Posterior cingulate gyrus (tissue), 11 donors: ENCODE measurements around the gene GPC6.

Experiments
- DNase-seq, 10 donors: peaks; one replicate each; pipeline versions ENCODE4 v3.0.0 to v3.0.0-alpha.2; 2020 to 2021; ENCODE audit warnings: mixed read lengths in 3 of 10
- intact Hi-C: fragments of 100-400 bp; cut with DNase I; formaldehyde crosslinking; loops from one replicate; pipeline ENCODE4 v1.15.1; 2023

GPC6 gene

GRCh38 chr13:94399812-94400211 lies 1173.2 kb downstream of the GPC6 start:
- intact Hi-C loops: no loop called here
- no peak for DNase-seq

- intact Hi-C loops: no loop called here
- no peak for DNase-seq
These were observed 1174.3 kb downstream of the GPC6 start for GRCh38 chr13:94400874-94401273.

DNA sequence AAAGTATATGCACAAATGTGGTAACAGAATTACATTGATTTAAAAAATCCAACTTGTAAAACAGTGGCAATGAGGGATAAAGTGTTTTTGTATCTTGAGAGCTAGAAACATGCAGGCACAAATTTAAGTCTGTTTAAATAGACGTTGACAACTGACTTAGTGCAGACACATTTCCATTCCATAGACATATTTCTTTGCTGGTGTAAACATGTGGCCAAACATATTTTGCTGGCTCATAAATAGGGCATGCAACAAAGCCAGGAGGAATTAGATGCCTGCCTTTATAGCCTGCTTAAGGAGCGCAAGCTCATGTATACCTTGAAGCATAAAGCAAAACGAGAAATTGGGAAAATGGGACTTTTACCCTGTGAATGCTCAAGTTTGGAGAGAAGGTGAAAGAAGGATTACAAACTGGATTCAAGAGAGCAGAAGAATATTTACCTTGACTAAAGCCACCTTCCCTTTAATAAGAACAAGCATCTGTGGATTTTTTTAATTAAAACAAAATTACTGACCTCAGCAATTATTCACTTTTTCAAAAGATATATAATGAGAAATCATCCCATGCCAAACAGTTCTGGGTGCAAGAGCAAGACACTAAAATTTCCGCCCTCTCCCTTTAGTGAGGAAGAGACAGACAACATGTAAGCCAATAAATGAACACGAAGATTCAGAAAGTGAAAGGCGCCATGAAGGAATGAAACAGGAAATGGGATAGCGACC lies 1181.9 kb downstream of the GPC6 start:
- intact Hi-C loops: no loop called here
- DNase-seq: no peak

DNA sequence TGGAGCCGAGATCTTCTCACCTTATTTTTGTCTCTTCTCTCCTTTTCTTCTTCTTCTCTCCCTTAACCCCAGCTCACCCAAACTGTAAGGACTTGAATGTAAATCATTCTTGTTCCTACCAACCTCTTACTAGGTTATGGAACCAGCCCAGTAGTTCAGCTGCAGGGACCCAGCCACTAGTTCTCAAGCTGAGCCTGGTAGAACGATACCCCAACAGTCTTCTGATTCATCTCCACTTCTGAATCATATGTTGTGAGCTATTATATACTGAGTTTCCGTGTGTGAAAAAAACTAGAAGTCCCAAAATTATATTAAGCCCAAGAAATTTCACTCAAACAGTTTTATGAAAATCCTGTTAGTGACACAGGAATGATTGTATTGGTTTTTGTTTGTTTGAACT lies 1185.1 kb downstream of the GPC6 start:
- intact Hi-C loops: no loop called here

DNA sequence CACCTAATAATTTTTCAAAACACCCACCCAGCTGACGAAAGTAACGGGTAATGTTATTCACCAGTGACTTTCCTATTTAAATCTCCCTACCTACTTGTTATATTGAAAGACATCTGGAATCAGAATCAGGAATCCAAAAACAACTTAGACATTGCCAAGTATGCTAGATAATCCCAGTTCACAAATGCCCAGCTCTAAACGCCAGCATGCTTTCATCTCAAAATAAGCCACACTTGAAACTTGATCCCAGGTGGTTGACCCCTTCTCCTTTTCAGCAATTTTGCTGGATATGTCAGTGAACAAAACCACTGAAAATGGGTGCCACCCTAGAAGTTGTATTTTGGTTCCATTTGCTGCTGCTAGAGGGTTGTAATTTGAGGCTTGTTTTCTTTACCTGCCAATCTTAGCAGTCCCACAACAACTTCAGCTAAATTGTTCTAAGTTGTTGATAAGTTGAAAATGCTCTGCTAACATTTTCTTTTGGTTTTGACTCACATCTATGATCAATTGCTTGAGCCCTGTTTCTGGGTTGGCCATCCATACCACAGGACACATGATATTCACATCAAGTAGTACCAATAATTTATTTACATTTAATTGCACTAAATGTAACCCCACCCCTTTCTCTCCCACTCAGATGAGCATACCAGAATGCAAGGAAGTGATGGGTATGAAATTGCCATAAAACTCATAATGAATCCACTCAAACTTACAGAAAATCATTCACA lies 1186.4 kb downstream of the GPC6 start:
- DNase-seq: no peak
- intact Hi-C loops: no loop called here

More for the DNA sequence above, 1185.1 kb downstream of the GPC6 start:
- no peak for DNase-seq

GRCh38 chr13:94413598-94413944 lies 1187.0 kb downstream of the GPC6 start:
- intact Hi-C loops: no loop called here
- no peak for DNase-seq

- DNase-seq: no peak
- intact Hi-C loops: no loop called here
These were observed 1187.5 kb downstream of the GPC6 start for GRCh38 chr13:94414141-94414540.

DNA sequence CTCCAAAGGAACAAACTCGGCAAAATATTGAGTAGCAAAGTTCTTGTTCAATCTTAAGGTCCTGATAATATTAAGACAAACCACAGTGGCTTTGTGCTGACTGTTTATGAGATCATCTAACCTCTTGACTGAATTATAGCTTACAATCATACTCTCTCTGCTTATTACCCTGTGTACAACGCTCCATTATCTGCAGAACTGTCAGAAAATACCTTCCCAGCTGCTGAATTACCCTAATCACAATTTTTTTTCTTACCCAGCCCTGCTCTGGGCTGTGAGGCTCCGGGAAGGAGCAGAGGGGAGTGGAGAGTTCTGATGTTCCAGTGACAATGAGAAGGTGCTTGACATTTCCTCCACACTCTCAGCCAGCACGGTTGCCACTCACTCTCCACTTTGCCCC lies 1188.1 kb downstream of the GPC6 start:
- no peak for DNase-seq
- intact Hi-C loops: no loop called here

DNA sequence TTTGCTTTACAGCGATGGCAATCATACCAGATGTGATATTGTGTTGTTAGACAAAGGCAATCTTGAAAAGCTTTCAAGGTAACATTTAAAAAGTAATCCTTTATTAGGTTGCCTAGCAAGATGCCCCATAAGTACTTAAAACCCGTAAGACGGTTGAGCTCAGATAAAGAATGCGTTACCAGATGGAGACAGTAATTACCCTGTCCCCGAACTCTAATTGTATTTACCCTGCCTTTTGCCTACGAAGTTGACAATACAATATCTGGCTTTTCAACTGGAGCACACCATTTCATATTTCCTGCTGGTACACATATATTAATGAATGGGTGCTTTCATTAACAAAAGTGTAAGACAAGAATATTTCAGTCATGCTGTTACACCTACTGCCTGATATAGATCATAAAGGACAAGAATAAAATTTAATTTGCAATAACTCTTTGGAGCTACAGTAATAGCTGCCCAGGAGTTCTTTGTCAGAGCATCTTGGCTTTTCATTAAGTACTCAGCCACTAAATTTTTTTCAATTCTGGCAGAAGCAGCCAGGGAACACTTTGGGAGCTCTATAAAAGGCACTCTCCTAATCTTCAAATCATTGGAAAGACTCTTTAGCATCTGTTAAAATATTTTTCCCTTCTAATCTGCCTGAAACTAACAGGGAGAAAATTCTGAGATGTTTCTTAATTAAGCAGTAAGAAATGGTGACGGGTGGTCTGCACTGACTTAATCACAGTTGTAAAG lies 1189.1 kb downstream of the GPC6 start:
- intact Hi-C loops: no loop called here
- DNase-seq: no peak

DNA sequence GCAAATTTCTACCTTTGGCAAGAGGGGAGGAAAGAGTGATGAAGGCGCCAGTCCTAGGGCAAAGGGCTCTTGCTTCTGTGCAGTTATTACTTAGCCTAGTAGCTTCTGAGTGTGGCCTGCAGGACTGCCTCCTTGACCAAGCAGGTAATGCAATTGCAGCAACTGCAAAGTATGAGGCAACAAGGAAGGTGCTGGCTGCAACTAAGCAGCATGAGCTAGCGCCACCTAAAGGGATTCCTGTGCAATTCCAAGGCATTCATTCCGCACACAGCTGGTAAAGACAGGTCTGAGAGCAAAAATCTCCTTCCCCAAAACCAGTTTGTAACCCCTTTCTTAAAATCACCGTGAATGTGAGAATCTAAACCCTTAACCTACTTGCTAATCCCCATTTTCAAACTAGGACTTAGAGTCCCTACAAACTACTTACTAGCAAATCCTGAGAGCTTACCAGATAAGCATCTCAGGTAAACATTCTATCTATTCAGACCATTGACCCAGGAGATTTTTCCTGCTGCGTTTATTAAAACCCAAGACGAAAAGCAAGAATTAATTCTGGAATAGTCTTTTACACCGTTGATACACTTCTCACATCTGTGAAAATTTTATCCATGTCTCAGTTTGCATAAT lies 1190.0 kb downstream of the GPC6 start:
- intact Hi-C loops: no loop called here
- DNase-seq: no peak

DNA sequence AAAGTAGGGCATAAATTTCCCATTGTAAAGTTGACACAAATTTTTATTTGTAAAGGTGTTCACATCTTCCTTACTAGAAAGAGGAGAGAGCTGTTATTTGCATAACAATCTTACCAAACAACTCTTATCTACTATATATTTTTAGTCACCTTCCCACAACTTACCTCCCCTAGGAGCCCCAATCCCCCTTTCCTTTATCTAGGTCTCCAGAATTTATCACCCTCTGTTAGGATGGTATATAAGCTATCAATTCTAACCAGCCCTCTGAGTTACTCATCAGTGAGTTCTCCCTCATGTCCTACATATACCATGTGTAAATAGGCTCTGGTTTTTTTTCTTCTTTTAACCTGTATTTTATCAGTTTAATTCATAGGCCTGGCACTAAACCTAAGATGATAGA lies 1190.7 kb downstream of the GPC6 start:
- intact Hi-C loops: no loop called here

GRCh38 chr13:94419304-94419924 lies 1192.8 kb downstream of the GPC6 start:
- no peak for DNase-seq

More for the DNA sequence above, 1190.7 kb downstream of the GPC6 start:
- DNase-seq: no peak

GRCh38 chr13:94419925-94420305 lies 1193.3 kb downstream of the GPC6 start:
- intact Hi-C loops: no loop called here

More at GRCh38 chr13:94419304-94419924, 1192.8 kb downstream of the GPC6 start:
- intact Hi-C loops: no loop called here

GRCh38 chr13:94427313-94427953 lies 1200.8 kb downstream of the GPC6 start:
- intact Hi-C loops: no loop called here
- no peak for DNase-seq

More at GRCh38 chr13:94419925-94420305, 1193.3 kb downstream of the GPC6 start:
- no peak for DNase-seq

DNA sequence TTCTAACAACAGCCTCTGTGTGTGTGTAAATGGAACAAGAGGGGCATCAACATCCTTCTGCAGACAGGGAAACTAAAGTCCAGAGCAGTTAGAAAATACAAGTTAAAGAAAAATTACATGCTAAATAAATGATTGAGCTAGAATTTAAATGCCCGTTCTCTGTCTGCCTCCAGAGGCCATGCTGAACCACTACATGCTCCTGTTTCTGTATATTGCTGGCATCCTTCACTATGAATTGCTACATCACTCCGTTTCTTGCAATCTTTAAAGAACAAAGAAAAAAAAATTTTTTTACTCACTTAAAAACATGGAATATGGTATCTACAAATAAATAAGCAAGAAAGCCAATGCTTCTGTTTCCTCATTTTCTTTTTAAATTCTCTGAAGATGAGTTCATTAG lies 1205.0 kb downstream of the GPC6 start:
- intact Hi-C loops: no loop called here
- no peak for DNase-seq

DNA sequence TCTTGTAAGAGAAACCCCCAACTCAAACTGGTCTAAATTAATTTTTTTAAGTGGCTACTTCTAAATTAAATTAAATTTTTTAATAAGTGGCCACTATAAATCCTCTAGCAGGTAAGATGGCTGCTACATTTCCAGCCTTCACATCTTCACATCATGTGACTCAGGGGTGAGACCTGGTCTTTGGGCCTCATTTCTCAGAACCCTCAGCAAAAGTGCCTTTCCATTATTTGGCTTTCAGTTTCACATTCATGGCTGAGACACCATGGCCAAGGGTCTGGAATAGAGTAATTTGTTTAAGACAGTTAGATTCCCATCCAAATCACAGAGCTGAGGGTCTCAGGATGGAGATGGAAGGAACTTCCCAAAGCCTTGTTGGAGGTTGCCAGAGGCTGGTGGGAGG lies 1205.4 kb downstream of the GPC6 start:
- no peak for DNase-seq
- intact Hi-C loops: no loop called here

- intact Hi-C loops: no loop called here
- DNase-seq: no peak
These were observed 1206.7 kb downstream of the GPC6 start for GRCh38 chr13:94433055-94433961.

DNA sequence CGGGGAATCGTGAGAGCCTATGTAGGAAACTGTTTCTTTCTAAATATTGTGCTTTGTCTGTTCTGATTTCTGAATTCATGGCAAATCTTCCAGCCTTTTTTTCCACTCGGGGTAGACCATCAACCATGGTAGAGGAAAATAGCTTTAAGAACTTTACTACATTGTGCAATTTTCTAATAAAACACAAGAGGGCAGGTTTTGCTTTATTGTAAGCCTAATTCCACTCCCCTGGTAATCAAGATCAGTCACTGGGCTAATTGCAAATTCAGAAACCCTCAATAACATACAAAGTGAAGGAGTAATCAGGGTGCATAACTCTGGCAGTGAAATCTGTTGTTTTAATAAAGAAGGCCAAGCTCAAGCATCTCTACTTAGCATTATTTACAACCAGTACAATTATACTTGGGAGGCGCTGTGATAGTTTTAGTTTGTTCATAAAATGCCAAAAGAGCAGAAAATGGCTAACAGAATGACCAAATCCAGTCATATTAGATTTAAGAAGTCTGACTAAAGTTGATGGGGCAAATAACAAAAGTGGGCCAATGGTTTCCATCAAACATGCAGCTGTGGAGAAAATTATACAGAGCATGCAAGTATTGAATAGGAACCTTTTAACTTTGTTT lies 1209.1 kb downstream of the GPC6 start:
- intact Hi-C loops: loop anchor here (1.0 kb wide), 1 partner anchor 182 kb away; no protein-coding TSS in a partner anchor
- DNase-seq: no peak

GRCh38 chr13:94444826-94445225 lies 1218.2 kb downstream of the GPC6 start:
- intact Hi-C loops: no loop called here
- no peak for DNase-seq
